ENCODE measurements around the gene HDHD2.

DNA sequence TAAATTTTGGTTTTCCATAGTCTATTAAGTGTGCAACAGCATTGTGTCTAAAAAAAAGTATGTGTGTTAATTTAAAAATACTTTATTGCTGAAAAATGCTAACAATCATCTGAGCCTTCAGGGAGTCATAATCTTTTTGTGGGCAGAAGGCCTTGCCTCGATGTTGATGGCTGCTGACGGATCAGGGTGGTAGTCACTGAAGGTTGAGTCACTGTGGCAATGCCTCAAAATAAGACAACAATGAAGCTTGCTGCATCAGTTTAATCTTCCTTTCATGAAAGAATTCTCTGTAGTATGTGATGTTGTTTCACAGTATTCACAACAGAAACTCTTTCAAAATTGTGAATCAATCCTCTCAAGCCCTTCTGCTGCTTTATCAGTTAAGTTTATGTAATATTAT, 31.3 kb downstream of the HDHD2 start:
- TF ChIP-seq, protein P1, sequence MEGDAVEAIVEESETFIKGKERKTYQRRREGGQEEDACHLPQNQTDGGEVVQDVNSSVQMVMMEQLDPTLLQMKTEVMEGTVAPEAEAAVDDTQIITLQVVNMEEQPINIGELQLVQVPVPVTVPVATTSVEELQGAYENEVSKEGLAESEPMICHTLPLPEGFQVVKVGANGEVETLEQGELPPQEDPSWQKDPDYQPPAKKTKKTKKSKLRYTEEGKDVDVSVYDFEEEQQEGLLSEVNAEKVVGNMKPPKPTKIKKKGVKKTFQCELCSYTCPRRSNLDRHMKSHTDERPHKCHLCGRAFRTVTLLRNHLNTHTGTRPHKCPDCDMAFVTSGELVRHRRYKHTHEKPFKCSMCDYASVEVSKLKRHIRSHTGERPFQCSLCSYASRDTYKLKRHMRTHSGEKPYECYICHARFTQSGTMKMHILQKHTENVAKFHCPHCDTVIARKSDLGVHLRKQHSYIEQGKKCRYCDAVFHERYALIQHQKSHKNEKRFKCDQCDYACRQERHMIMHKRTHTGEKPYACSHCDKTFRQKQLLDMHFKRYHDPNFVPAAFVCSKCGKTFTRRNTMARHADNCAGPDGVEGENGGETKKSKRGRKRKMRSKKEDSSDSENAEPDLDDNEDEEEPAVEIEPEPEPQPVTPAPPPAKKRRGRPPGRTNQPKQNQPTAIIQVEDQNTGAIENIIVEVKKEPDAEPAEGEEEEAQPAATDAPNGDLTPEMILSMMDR (IDR thresholded peaks at IDR 0.05): no peak
- no peak for TF ChIP-seq POLR2A (IDR thresholded peaks at IDR 0.05)

Data from lower leg skin (tissue), 3 donors.